HEK293 (cell line): ENCODE data around the gene PRSS22.

Experiments used
- CTCF ChIA-PET: fragments of 350-600 bp; formaldehyde crosslinking; extraction: SDS; loops from one replicate; lab custom pipeline; 2021; ENCODE audit warnings: antibody characterized with exemption; lab: Yijun Ruan, JAX
- POLR2A ChIA-PET: fragments of 300-600 bp; formaldehyde crosslinking; extraction: SDS; loops from one replicate; lab custom pipeline; 2020; ENCODE audit warnings: antibody characterized with exemption, inconsistent platforms; lab: Yijun Ruan, JAX
- H3K27ac ChIP-seq: fragments of 200-500 bp; sonication (Bioruptor generic); 2 replicates; pipeline ENCODE4 v1.5.1; 2014; ENCODE audit warnings: low read depth, low read length, control low read depth, inconsistent platforms; ENCODE audit errors: extremely low read depth
- H3K36me3 ChIP-seq, 2 experiments: fragments of 200-500 bp in 1 of 2; sonication (Bioruptor generic) in 1 of 2; 1 replicate in 1 of 2; 2 replicates in 1 of 2; pipeline ENCODE4 v1.5.1; 2014 to 2017; ENCODE audit warnings: inconsistent platforms in 2 of 2, low read length in 2 of 2; ENCODE audit not compliant: control insufficient read depth in 2 of 2, insufficient read depth in 1 of 2
- H3K4me1 ChIP-seq: fragments of 200-500 bp; sonication (Bioruptor generic); 2 replicates; pipeline ENCODE4 v1.5.1; 2014; ENCODE audit warnings: mild to moderate bottlenecking, low read length, inconsistent platforms; ENCODE audit not compliant: control insufficient read depth, insufficient read depth
- H3K4me3 ChIP-seq: 2 replicates; pipeline ENCODE4 v1.5.1; 2011; ENCODE audit warnings: low read depth, mild to moderate bottlenecking, control low read depth, low read length, moderate library complexity
- H3K9me3 ChIP-seq: fragments of 200-500 bp; sonication (Bioruptor generic); 2 replicates; pipeline ENCODE4 v1.5.1; 2014; ENCODE audit warnings: low read depth, low read length, inconsistent platforms; ENCODE audit not compliant: control insufficient read depth, insufficient read depth
- BCL11B ChIP-seq: fragments of 450-650 bp; formaldehyde crosslinking; IDR thresholded peaks from 2 replicates; pipeline ENCODE4 v1.5.1; 2016; ENCODE audit warnings: low read depth, missing biosample characterization, missing genetic modification characterization
- KLF8 ChIP-seq: fragments of 450-650 bp; formaldehyde crosslinking; IDR thresholded peaks from 2 replicates; pipeline ENCODE4 v1.5.1; 2016; ENCODE audit warnings: missing biosample characterization, missing genetic modification characterization
- SETDB1 ChIP-seq: IDR thresholded peaks from one replicate; pipeline ENCODE4 v1.6.1; 2017; ENCODE audit warnings: mild to moderate bottlenecking, low read length, moderate library complexity, mixed read lengths; ENCODE audit not compliant: insufficient read length
- ZBTB1 ChIP-seq: fragments of 450-650 bp; formaldehyde crosslinking; IDR thresholded peaks from 2 replicates; pipeline ENCODE4 v1.5.1; 2016; ENCODE audit warnings: missing biosample characterization, missing genetic modification characterization
- ZBTB17 ChIP-seq: fragments of 450-650 bp; formaldehyde crosslinking; IDR thresholded peaks from 2 replicates; pipeline ENCODE4 v1.5.1; 2016; ENCODE audit warnings: missing biosample characterization, missing genetic modification characterization
- ZBTB20 ChIP-seq: fragments of 450-650 bp; formaldehyde crosslinking; IDR thresholded peaks from 2 replicates; pipeline ENCODE4 v1.5.1; 2016; ENCODE audit warnings: missing biosample characterization, missing genetic modification characterization
- ZBTB8A ChIP-seq: fragments of 450-650 bp; formaldehyde crosslinking; IDR thresholded peaks from 2 replicates; pipeline ENCODE4 v1.5.1; 2016; ENCODE audit warnings: missing biosample characterization, missing genetic modification characterization
- ZNF138 ChIP-seq: fragments of 450-650 bp; formaldehyde crosslinking; IDR thresholded peaks from 2 replicates; pipeline ENCODE4 v1.5.1; 2016; ENCODE audit warnings: missing biosample characterization, missing genetic modification characterization, borderline replicate concordance
- ZNF274 ChIP-seq, 2 experiments: fragments of 200-500 bp in 1 of 2; fragments of 450-650 bp in 1 of 2; sonication (Bioruptor generic) in 1 of 2; formaldehyde crosslinking in 1 of 2; IDR thresholded peaks; 2 replicates each; pipeline versions ENCODE4 v1.5.1 to v1.6.1; 2014 to 2016; ENCODE audit warnings: borderline replicate concordance in 1 of 2, inconsistent platforms in 1 of 2, low read length in 1 of 2, missing biosample characterization in 1 of 2, missing genetic modification characterization in 1 of 2
- ZNF335 ChIP-seq: fragments of 450-650 bp; formaldehyde crosslinking; conservative IDR thresholded peaks from 2 replicates; pipeline ENCODE4 v1.5.1; 2016; ENCODE audit warnings: missing biosample characterization, missing genetic modification characterization
- ZNF473 ChIP-seq: fragments of 450-650 bp; formaldehyde crosslinking; IDR thresholded peaks from 2 replicates; pipeline ENCODE4 v1.5.1; 2017; ENCODE audit warnings: missing biosample characterization, missing genetic modification characterization
- ZNF558 ChIP-seq: fragments of 450-650 bp; formaldehyde crosslinking; IDR thresholded peaks from 2 replicates; pipeline ENCODE4 v1.5.1; 2016; ENCODE audit warnings: missing biosample characterization, missing genetic modification characterization
- ZNF629 ChIP-seq: fragments of 450-650 bp; formaldehyde crosslinking; IDR thresholded peaks from 2 replicates; pipeline ENCODE4 v1.5.1; 2017; ENCODE audit warnings: missing biosample characterization, missing genetic modification characterization
- ZNF660 ChIP-seq: fragments of 450-650 bp; IDR thresholded peaks from 2 replicates; pipeline ENCODE4 v1.5.1; 2018; ENCODE audit warnings: missing biosample characterization, mild to moderate bottlenecking, missing genetic modification characterization
- ZNF792 ChIP-seq: fragments of 450-650 bp; formaldehyde crosslinking; IDR thresholded peaks from 2 replicates; pipeline ENCODE4 v1.5.1; 2016; ENCODE audit warnings: missing biosample characterization, missing genetic modification characterization
- ZSCAN30 ChIP-seq: fragments of 450-650 bp; IDR thresholded peaks from 2 replicates; pipeline ENCODE4 v1.5.1; 2018; ENCODE audit warnings: missing biosample characterization, mild to moderate bottlenecking, missing genetic modification characterization, moderate library complexity
- TF ChIP-seq, protein P1 (sequence below): fragments of 450-650 bp; formaldehyde crosslinking; IDR thresholded peaks from 2 replicates; pipeline ENCODE4 v1.5.1; 2016; ENCODE audit warnings: missing biosample characterization, missing genetic modification characterization
- TF ChIP-seq, protein P2 (sequence below): fragments of 450-650 bp; formaldehyde crosslinking; IDR thresholded peaks from 2 replicates; pipeline ENCODE4 v1.5.1; 2016; ENCODE audit warnings: missing biosample characterization, missing genetic modification characterization
- TF ChIP-seq, protein P3 (sequence below): fragments of 450-650 bp; formaldehyde crosslinking; IDR thresholded peaks from 2 replicates; pipeline ENCODE4 v1.5.1; 2016; ENCODE audit warnings: missing biosample characterization, missing genetic modification characterization, borderline replicate concordance
- TF ChIP-seq, protein P4 (sequence below): fragments of 450-650 bp; formaldehyde crosslinking; optimal IDR thresholded peaks from 2 replicates; pipeline ENCODE3; 2016; ENCODE audit warnings: missing biosample characterization, mild to moderate bottlenecking, missing genetic modification characterization

Gene PRSS22

DNA sequence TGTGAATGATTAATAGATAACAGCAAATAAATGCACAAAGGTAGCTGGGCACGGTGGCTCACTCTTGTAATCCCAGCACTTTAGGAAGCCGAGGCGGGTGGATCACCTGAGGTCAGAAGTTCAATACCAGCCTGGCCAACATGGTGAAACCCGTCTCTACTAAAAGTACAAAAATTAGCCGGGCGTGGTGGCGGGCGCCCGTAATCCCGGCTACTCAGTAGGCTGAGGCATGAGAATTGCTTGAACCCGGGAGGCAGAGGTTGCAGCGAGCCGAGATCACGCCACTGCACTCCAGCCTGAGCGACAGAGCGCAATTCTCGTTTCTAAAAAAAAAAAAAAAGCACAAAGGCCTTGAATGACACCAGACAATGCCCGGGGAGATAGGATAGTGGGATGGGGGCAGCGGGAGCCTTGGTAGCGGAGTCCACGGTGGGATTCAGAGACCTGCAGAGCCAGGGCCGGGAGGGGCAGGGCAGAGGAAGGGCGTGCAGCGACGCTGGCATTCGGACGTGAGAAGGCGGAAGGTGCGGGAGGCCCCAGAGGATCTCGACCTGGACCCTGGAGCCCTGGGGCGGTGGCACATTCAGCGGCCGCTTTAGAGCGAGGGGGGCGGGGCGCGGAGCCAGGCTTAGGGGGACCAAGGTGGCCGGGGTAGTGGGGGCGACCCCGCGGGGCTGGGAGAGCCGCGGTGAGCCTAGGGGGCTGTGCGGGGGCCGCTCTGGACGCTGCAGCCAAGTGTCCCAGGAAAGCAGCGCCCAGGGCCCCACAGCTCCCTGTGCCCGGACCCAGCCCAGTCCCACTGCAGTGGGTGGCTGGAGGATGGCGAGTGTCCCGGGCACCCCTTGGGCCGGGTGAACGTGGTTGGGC lies 24.0 kb upstream of the PRSS22 start (continued):
- peak; percentile 75 for TF ChIP-seq ZNF335
- no peak for TF ChIP-seq ZNF792
- peak; percentile 14; the same call in 1 of the 2 replicates for TF ChIP-seq BCL11B (tag by site-specific recombination)
- TF ChIP-seq, protein P1, sequence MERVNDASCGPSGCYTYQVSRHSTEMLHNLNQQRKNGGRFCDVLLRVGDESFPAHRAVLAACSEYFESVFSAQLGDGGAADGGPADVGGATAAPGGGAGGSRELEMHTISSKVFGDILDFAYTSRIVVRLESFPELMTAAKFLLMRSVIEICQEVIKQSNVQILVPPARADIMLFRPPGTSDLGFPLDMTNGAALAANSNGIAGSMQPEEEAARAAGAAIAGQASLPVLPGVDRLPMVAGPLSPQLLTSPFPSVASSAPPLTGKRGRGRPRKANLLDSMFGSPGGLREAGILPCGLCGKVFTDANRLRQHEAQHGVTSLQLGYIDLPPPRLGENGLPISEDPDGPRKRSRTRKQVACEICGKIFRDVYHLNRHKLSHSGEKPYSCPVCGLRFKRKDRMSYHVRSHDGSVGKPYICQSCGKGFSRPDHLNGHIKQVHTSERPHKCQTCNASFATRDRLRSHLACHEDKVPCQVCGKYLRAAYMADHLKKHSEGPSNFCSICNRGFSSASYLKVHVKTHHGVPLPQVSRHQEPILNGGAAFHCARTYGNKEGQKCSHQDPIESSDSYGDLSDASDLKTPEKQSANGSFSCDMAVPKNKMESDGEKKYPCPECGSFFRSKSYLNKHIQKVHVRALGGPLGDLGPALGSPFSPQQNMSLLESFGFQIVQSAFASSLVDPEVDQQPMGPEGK: peak; percentile 90
- no peak for TF ChIP-seq ZNF274 (IDR thresholded peaks at IDR 0.05; ENCODE audit: low read length)
- no peak for TF ChIP-seq ZNF274 (tag by site-specific recombination; IDR thresholded peaks at IDR 0.05; ENCODE audit: borderline replicate concordance)

DNA sequence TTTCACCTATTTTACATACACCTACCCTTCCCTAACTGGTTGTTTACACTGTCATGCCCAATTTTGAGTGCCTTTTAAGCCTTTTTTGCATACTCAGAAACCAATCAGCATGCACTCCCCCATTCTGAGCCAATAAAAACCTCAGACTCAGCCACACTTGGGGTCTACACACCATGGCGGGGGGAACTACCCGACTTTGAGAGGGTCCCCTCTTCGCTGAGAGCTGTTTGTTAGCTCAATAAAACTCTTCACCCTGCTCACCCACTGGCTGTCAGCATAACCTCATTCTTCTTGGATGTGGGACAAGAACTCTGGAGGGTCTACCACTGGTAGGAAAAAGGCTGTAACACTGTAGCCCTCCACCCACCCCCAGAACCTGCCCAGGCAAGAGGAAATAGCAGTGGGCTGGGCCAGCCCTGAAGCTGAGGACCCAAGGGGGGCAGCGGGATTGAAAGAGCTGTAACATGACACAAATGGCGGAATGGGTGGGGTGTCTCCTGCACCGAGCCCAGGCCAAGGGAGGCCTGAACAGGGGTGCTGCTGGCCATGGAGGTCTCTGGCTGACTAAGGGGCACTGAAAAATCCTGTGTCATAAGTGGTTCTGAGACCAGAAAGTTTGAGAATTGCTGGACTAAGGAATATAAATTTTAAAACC lies 22.0 kb upstream of the PRSS22 start:
- no peaks in the 10 kb centered on the region for H3K9me3 ChIP-seq
- H3K36me3 ChIP-seq: no peaks in the 10 kb centered on the region
- H3K27ac ChIP-seq: no peak overlapping the region
- no peaks in the 10 kb centered on the region for H3K4me1 ChIP-seq
- ChIA-PET CTCF (interaction anchor here (1.5 kb wide), 1 partner anchor 28 kb away, joined by 5 read pairs; no protein-coding TSS in a partner anchor), POLR2A (no interaction called here)
- H3K4me3 ChIP-seq: no peak overlapping the region
- TF ChIP-seq SETDB1: peak; percentile 87
- no peak for TF ChIP-seq ZNF473 (tag by site-specific recombination)
- TF ChIP-seq ZBTB1 (tag by site-specific recombination): no peak
- no peak for TF ChIP-seq ZNF138 (tag by site-specific recombination)

DNA sequence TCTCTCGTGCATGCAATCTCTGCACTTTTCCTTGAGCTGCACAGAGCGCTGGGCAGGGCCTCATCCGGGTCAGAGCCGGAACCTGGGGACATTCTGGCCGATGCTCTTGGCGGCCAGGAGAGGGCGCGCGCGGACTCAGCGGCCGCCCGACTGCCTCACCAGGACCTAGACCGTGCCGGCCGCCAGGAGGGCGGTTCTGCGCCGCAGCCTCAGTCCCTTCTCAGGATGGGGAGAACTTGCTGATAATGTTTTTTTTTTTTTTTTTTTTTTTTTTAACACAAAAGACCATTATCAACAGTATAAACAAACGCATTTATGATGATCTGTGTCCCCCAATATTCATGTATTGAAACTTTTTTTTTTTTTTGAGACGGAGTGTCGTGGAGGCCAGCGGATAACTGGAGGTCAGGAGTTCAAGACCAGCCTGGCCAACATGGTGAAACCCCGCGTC lies 17.0 kb upstream of the PRSS22 start:
- Histone ChIP-seq H3K27ac (no peak overlapping the region), H3K36me3 (no peaks in the 10 kb centered on the region), H3K9me3 (no peaks in the 10 kb centered on the region), H3K4me3 (no peak overlapping the region), H3K4me1 (no peaks in the 10 kb centered on the region; the same call in 1 of the 2 replicates)
- ChIA-PET POLR2A (interaction anchor here (1.1 kb wide), 1 partner anchor 31 kb away, joined by 4 read pairs; no protein-coding TSS in a partner anchor), CTCF (interaction anchor here (0.5 to 3.9 kb wide), 9 partner anchors 12 to 52 kb away, joined by 3 to 16 read pairs (median 3); no protein-coding TSS in a partner anchor)
- peak; percentile 20; the same call in 1 of the 2 replicates for TF ChIP-seq ZNF335
- peak; percentile 72; the same call in 1 of the 2 replicates for TF ChIP-seq ZNF660
- no peak for TF ChIP-seq ZBTB20 (tag by site-specific recombination)
- no peak for TF ChIP-seq KLF8
- TF ChIP-seq ZNF629 (tag by site-specific recombination): peak; percentile 38; the same call in 1 of the 2 replicates
- TF ChIP-seq ZSCAN30 (tag by site-specific recombination): peak; percentile 60; the same call in 1 of the 2 replicates
- TF ChIP-seq ZBTB17 (tag by site-specific recombination): peak; percentile 85
- TF ChIP-seq, protein P2, sequence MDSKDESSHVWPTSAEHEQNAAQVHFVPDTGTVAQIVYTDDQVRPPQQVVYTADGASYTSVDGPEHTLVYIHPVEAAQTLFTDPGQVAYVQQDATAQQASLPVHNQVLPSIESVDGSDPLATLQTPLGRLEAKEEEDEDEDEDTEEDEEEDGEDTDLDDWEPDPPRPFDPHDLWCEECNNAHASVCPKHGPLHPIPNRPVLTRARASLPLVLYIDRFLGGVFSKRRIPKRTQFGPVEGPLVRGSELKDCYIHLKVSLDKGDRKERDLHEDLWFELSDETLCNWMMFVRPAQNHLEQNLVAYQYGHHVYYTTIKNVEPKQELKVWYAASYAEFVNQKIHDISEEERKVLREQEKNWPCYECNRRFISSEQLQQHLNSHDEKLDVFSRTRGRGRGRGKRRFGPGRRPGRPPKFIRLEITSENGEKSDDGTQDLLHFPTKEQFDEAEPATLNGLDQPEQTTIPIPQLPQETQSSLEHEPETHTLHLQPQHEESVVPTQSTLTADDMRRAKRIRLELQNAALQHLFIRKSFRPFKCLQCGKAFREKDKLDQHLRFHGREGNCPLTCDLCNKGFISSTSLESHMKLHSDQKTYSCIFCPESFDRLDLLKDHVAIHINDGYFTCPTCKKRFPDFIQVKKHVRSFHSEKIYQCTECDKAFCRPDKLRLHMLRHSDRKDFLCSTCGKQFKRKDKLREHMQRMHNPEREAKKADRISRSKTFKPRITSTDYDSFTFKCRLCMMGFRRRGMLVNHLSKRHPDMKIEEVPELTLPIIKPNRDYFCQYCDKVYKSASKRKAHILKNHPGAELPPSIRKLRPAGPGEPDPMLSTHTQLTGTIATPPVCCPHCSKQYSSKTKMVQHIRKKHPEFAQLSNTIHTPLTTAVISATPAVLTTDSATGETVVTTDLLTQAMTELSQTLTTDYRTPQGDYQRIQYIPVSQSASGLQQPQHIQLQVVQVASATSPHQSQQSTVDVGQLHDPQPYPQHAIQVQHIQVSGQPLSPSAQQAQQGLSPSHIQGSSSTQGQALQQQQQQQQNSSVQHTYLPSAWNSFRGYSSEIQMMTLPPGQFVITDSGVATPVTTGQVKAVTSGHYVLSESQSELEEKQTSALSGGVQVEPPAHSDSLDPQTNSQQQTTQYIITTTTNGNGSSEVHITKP (tag by site-specific recombination): peak; percentile 26; the same call in 1 of the 2 replicates
- TF ChIP-seq, protein P3, sequence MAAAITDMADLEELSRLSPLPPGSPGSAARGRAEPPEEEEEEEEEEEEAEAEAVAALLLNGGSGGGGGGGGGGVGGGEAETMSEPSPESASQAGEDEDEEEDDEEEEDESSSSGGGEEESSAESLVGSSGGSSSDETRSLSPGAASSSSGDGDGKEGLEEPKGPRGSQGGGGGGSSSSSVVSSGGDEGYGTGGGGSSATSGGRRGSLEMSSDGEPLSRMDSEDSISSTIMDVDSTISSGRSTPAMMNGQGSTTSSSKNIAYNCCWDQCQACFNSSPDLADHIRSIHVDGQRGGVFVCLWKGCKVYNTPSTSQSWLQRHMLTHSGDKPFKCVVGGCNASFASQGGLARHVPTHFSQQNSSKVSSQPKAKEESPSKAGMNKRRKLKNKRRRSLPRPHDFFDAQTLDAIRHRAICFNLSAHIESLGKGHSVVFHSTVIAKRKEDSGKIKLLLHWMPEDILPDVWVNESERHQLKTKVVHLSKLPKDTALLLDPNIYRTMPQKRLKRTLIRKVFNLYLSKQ (tag by site-specific recombination): no peak
- TF ChIP-seq, protein P4, sequence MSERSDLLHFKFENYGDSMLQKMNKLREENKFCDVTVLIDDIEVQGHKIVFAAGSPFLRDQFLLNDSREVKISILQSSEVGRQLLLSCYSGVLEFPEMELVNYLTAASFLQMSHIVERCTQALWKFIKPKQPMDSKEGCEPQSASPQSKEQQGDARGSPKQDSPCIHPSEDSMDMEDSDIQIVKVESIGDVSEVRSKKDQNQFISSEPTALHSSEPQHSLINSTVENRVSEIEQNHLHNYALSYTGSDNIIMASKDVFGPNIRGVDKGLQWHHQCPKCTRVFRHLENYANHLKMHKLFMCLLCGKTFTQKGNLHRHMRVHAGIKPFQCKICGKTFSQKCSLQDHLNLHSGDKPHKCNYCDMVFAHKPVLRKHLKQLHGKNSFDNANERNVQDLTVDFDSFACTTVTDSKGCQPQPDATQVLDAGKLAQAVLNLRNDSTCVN (tag by site-specific recombination): peak; percentile 19
- no peak for TF ChIP-seq ZNF558 (tag by site-specific recombination)
- peak; percentile 62 for TF ChIP-seq ZBTB8A (tag by site-specific recombination)
